ENCODE measurements around the gene SPRYD3. TPM values are rescaled to one million over a fixed set of nuclear protein-coding genes. Genes with fewer than 3 reads are reported as not detected.

SPRYD3 gene
- polyA plus RNA-seq, 3 donors = 17.8 to 26.9 (median 21.8) TPM

DNA sequence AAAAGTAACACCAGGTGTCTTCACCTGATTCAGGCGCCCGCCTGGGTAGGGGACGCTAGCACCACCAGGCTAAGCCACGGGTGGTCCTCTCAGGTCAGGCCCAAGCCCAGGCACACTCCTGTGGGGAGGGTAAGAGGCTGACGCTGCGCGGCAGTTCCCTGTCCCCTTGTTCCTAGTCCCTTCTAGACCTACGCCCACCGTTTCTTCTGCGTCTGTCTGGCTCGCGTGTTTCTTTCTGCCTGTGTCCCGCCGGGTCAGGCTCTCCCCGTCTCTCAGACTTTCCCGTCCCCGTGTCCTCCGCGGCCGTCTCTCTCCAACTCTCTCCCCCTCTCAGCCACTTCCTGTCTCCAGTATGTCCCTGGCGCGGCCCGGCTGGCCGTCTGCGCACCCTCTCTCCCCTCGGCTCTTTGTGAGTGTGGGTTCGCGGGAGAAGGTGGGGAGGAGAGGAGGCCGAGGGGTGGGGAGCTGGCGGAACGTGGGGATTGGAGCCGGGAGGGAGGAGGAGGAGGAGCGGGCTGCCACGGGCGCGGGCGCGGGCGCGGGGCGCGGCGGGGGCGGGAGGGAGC, 32.5 kb downstream of the SPRYD3 start:
- peaks cover 15% of the 10 kb centered on the region for H3K4me1 Mint-ChIP-seq
- peaks cover 25 to 41% (median 25%) of the 10 kb centered on the region in 3 donors for H3K27me3 Mint-ChIP-seq (ENCODE audit: low read depth in 3 of 3)
- WGBS (ENCODE audit: insufficient coverage) = 0% methylated on average over 25 of the region's 44 CpGs
- Histone ChIP-seq H3K4me1 (ENCODE audit: control insufficient read depth in 1 of 2, insufficient read depth in 2 of 2, low read length in 2 of 2) (peaks cover 12 to 16% of the 10 kb centered on the region in 2 donors), H3K79me2 (ENCODE audit: insufficient read depth, low read length) (no peaks in the 10 kb centered on the region), H3K4me2 (replicated peaks; ENCODE audit: extremely low read depth, low read length, poor library complexity, severe bottlenecking) (peak overlapping the region; percentile 99), H2AFZ (ENCODE audit: insufficient read depth, low read depth, low read length, poor library complexity, severe bottlenecking) (peak overlapping the region; percentile 92), H3K36me3 (replicated peaks in 1 of 2; ENCODE audit: control insufficient read depth in 1 of 2, insufficient read depth in 2 of 2, low read length in 2 of 2) (no peaks in the 10 kb centered on the region), H3K27ac (ENCODE audit: low read depth in 1 of 2, low read length in 2 of 2) (peak overlapping the region in 1 of 2 donors; percentile 14), H3K9ac (ENCODE audit: insufficient read depth, low read length, poor library complexity, severe bottlenecking) (peak overlapping the region; percentile 34), H4K20me1 (ENCODE audit: insufficient read depth, low read length) (no peaks in the 10 kb centered on the region), H3K9me3 (replicated peaks in 1 of 2; ENCODE audit: control insufficient read depth in 1 of 2, insufficient read depth in 1 of 2, low read length in 2 of 2) (no peaks in the 10 kb centered on the region), H3K27me3 (ENCODE audit: control insufficient read depth in 2 of 2, insufficient read depth in 2 of 2, low read length in 2 of 2) (peaks cover 0 to 18% of the 10 kb centered on the region in 2 donors), H3K4me3 (replicated peaks in 1 of 3; ENCODE audit: low read depth in 2 of 3, low read length in 3 of 3) (peak overlapping the region; percentile 50 to 89 (median 69))
- H3K27ac Mint-ChIP-seq = peak overlapping the region in 6 of 7 donors; percentile 58 to 74 (median 66)
- peak; percentile 19 to 54 (median 42) for DNase-seq
- peaks cover 0 to 7% (median 0%) of the 10 kb centered on the region in 7 donors for H3K9me3 Mint-ChIP-seq
- TF ChIP-seq, protein P1, sequence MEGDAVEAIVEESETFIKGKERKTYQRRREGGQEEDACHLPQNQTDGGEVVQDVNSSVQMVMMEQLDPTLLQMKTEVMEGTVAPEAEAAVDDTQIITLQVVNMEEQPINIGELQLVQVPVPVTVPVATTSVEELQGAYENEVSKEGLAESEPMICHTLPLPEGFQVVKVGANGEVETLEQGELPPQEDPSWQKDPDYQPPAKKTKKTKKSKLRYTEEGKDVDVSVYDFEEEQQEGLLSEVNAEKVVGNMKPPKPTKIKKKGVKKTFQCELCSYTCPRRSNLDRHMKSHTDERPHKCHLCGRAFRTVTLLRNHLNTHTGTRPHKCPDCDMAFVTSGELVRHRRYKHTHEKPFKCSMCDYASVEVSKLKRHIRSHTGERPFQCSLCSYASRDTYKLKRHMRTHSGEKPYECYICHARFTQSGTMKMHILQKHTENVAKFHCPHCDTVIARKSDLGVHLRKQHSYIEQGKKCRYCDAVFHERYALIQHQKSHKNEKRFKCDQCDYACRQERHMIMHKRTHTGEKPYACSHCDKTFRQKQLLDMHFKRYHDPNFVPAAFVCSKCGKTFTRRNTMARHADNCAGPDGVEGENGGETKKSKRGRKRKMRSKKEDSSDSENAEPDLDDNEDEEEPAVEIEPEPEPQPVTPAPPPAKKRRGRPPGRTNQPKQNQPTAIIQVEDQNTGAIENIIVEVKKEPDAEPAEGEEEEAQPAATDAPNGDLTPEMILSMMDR (IDR thresholded peaks at IDR 0.05) = no peak
- intact Hi-C loops (cut with micrococcal nuclease) = loop anchor here in 1 of 2 donors (10.0 kb wide), 1 partner anchor 48 kb away; the partner anchor contains the start of gene IGFBP6
- H3K4me3 Mint-ChIP-seq = peak overlapping the region; percentile 99 to 100
- peaks cover 5 to 12% of the 10 kb centered on the region in 2 donors for H3K36me3 Mint-ChIP-seq

GRCh38 chr12:53045696-53046045, 33.5 kb downstream of the SPRYD3 start:
- H3K4me3 ChIP-seq (replicated peaks in 1 of 3; ENCODE audit: low read depth in 2 of 3, low read length in 3 of 3) = peak overlapping the region in 1 of 3 experiments; percentile 89
- no peaks in the 10 kb centered on the region for H3K79me2 ChIP-seq (ENCODE audit: insufficient read depth, low read length)
- Mint-ChIP-seq H3K4me3 (peak overlapping the region in 1 of 2 donors; percentile 100), H3K36me3 (peaks cover 10 to 18% of the 10 kb centered on the region in 2 donors), H3K27me3 (ENCODE audit: low read depth in 3 of 3) (peaks cover 25 to 41% (median 25%) of the 10 kb centered on the region in 3 donors), H3K27ac (no peak overlapping the region), H3K9me3 (peaks cover 0 to 7% (median 0%) of the 10 kb centered on the region in 7 donors), H3K4me1 (peaks cover 12% of the 10 kb centered on the region)
- peaks cover 12 to 16% of the 10 kb centered on the region in 2 donors for H3K4me1 ChIP-seq (ENCODE audit: control insufficient read depth in 1 of 2, insufficient read depth in 2 of 2, low read length in 2 of 2)
- no peak overlapping the region for H3K9ac ChIP-seq (ENCODE audit: insufficient read depth, low read length, poor library complexity, severe bottlenecking)
- H3K27ac ChIP-seq (ENCODE audit: low read depth in 1 of 2, low read length in 2 of 2) = no peak overlapping the region
- WGBS (ENCODE audit: insufficient coverage) = no CpG with 5 or more reads among the region's 5 CpGs
- peaks cover 0 to 18% of the 10 kb centered on the region in 2 donors for H3K27me3 ChIP-seq (ENCODE audit: control insufficient read depth in 2 of 2, insufficient read depth in 2 of 2, low read length in 2 of 2)
- H2AFZ ChIP-seq (ENCODE audit: insufficient read depth, low read depth, low read length, poor library complexity, severe bottlenecking) = no peak overlapping the region
- no peaks in the 10 kb centered on the region for H4K20me1 ChIP-seq (ENCODE audit: insufficient read depth, low read length)
- H3K9me3 ChIP-seq (replicated peaks in 1 of 2; ENCODE audit: control insufficient read depth in 1 of 2, insufficient read depth in 1 of 2, low read length in 2 of 2) = no peaks in the 10 kb centered on the region
- TF ChIP-seq, protein P1 (IDR thresholded peaks at IDR 0.05) = no peak
- no peak overlapping the region for H3K4me2 ChIP-seq (replicated peaks; ENCODE audit: extremely low read depth, low read length, poor library complexity, severe bottlenecking)
- no peak for DNase-seq
- peaks cover 5 to 10% of the 10 kb centered on the region in 2 donors for H3K36me3 ChIP-seq (replicated peaks in 1 of 2; ENCODE audit: control insufficient read depth in 1 of 2, insufficient read depth in 2 of 2, low read length in 2 of 2)
- intact Hi-C loops (cut with micrococcal nuclease) = loop anchor here in 1 of 2 donors (10.0 kb wide), 1 partner anchor 49 kb away; the partner anchor contains the start of gene IGFBP6
